ENCODE data around the gene MTFMT. TPM values are rescaled to one million over a fixed set of nuclear protein-coding genes. Genes with fewer than 3 reads are reported as not detected.

The MTFMT gene
- total and polyA plus RNA-seq, 2 of the 13 experiments (the other 11 are each of a cell fraction or from before 2014, with no cell fraction given): 9.9 to 23.2 TPM

- TF ChIP-seq EP300 (IDR thresholded peaks at IDR 0.05; ENCODE audit: low read depth in 2 of 2, low read length in 2 of 2) (peak; percentile 54 to 73; a peak in 2 of 4 replicates), EP300 (CRISPR knock-in tag; IDR thresholded peaks at IDR 0.05; ENCODE audit: borderline replicate concordance) (peak; percentile 81), CBFB (CRISPR knock-in tag; IDR thresholded peaks at IDR 0.05) (peak; percentile 82), ZNF773 (CRISPR knock-in tag; IDR thresholded peaks at IDR 0.05; ENCODE audit: borderline replicate concordance) (no peak), RFX5 (IDR thresholded peaks at IDR 0.05; ENCODE audit: low read depth, low read length) (no peak), ZNF446 (CRISPR knock-in tag; IDR thresholded peaks at IDR 0.05) (no peak), ZNF547 (CRISPR knock-in tag; IDR thresholded peaks at IDR 0.05) (no peak), FLYWCH1 (CRISPR knock-in tag; IDR thresholded peaks at IDR 0.05) (no peak), ZNF205 (CRISPR knock-in tag; IDR thresholded peaks at IDR 0.05) (no peak), CBX1 (IDR thresholded peaks at IDR 0.05; ENCODE audit: low read depth) (no peak), DNMT3B (CRISPR knock-in tag; conservative IDR thresholded peaks at IDR 0.05) (no peak; the same call in 1 of the 2 replicates), KLF11 (CRISPR knock-in tag; IDR thresholded peaks at IDR 0.05) (no peak), ZBTB14 (CRISPR knock-in tag; IDR thresholded peaks at IDR 0.05) (no peak), RFXANK (CRISPR knock-in tag; IDR thresholded peaks at IDR 0.05) (no peak), ZEB1 (IDR thresholded peaks at IDR 0.05; ENCODE audit: insufficient replicate concordance, low read depth) (peak; percentile 81), GFI1 (CRISPR knock-in tag; IDR thresholded peaks at IDR 0.05; ENCODE audit: borderline replicate concordance) (peak; percentile 77; the same call in 1 of the 2 replicates), FOXP1 (IDR thresholded peaks at IDR 0.05) (no peak), FOXP1 (CRISPR knock-in tag; IDR thresholded peaks at IDR 0.05) (peak; percentile 51; the same call in 1 of the 2 replicates), ELK4 (CRISPR knock-in tag; IDR thresholded peaks at IDR 0.05; ENCODE audit: borderline replicate concordance) (no peak), NR2F6 (IDR thresholded peaks at IDR 0.05) (peak; percentile 82), NR2F6 (CRISPR knock-in tag; IDR thresholded peaks at IDR 0.05) (peak; percentile 94), ZNF549 (CRISPR knock-in tag; IDR thresholded peaks at IDR 0.05) (no peak), IRF2 (CRISPR knock-in tag; IDR thresholded peaks at IDR 0.05) (peak; percentile 87), CAMTA2 (CRISPR knock-in tag; IDR thresholded peaks at IDR 0.05; ENCODE audit: borderline replicate concordance) (no peak), ZNF101 (CRISPR knock-in tag; IDR thresholded peaks at IDR 0.05; ENCODE audit: borderline replicate concordance, low read depth) (no peak), E2F2 (CRISPR knock-in tag; IDR thresholded peaks at IDR 0.05; ENCODE audit: borderline replicate concordance) (no peak)
- TF ChIP-seq, protein P1, sequence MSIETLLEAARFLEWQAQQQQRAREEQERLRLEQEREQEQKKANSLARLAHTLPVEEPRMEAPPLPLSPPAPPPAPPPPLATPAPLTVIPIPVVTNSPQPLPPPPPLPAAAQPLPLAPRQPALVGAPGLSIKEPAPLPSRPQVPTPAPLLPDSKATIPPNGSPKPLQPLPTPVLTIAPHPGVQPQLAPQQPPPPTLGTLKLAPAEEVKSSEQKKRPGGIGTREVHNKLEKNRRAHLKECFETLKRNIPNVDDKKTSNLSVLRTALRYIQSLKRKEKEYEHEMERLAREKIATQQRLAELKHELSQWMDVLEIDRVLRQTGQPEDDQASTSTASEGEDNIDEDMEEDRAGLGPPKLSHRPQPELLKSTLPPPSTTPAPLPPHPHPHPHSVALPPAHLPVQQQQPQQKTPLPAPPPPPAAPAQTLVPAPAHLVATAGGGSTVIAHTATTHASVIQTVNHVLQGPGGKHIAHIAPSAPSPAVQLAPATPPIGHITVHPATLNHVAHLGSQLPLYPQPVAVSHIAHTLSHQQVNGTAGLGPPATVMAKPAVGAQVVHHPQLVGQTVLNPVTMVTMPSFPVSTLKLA (IDR thresholded peaks at IDR 0.05): no peak
- TF ChIP-seq, protein P2, sequence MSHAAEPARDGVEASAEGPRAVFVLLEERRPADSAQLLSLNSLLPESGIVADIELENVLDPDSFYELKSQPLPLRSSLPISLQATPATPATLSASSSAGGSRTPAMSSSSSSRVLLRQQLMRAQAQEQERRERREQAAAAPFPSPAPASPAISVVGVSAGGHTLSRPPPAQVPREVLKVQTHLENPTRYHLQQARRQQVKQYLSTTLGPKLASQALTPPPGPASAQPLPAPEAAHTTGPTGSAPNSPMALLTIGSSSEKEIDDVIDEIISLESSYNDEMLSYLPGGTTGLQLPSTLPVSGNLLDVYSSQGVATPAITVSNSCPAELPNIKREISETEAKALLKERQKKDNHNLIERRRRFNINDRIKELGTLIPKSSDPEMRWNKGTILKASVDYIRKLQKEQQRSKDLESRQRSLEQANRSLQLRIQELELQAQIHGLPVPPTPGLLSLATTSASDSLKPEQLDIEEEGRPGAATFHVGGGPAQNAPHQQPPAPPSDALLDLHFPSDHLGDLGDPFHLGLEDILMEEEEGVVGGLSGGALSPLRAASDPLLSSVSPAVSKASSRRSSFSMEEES (CRISPR knock-in tag; IDR thresholded peaks at IDR 0.05): no peak; the same call in 1 of the 2 replicates
These were observed 27.6 kb upstream of the MTFMT start (continued) for GRCh38 chr15:65056868-65057548.
